Activated CD4-positive, alpha-beta T cell treated with anti-CD3 and anti-CD28 coated beads for 48 hours (primary cell): Measurements from ENCODE around the gene SCCPDH.
"Not testable (repeated sequence)": the region's sequence is repeated elsewhere in the genome, so short reads cannot be mapped to it uniquely, and the experiment has no call there.

ENCODE experiments used
- DNase-seq: peaks from one replicate; pipeline ENCODE4 v3.0.0-alpha.2; 2020

Gene SCCPDH

GRCh38 chr1:246708166-246708565, 16.0 kb upstream of the SCCPDH start:
- DNase-seq: no peak

- no peak for DNase-seq
These were observed 15.0 kb upstream of the SCCPDH start for GRCh38 chr1:246709196-246709595.

- DNase-seq: no peak
These were observed 14.4 kb upstream of the SCCPDH start for GRCh38 chr1:246709835-246710234.

- no peak for DNase-seq
These were observed 12.6 kb upstream of the SCCPDH start for GRCh38 chr1:246711548-246712003.

GRCh38 chr1:246712428-246712827, 11.8 kb upstream of the SCCPDH start:
- DNase-seq: not testable (repeated sequence)

- DNase-seq: not testable (repeated sequence)
These were observed 4.8 kb upstream of the SCCPDH start for GRCh38 chr1:246719361-246719760.

GRCh38 chr1:246720814-246721213, 3.4 kb upstream of the SCCPDH start:
- not testable (repeated sequence) for DNase-seq

GRCh38 chr1:246722720-246723119, 1.5 kb upstream of the SCCPDH start:
- DNase-seq: no peak

GRCh38 chr1:246724731-246725095, 504 bp downstream of the SCCPDH start:
- DNase-seq: peak; percentile 11

GRCh38 chr1:246725191-246725590, 982 bp downstream of the SCCPDH start:
- DNase-seq: no peak

GRCh38 chr1:246726255-246726679, 2.1 kb downstream of the SCCPDH start:
- no peak for DNase-seq

GRCh38 chr1:246726881-246727280, 2.7 kb downstream of the SCCPDH start:
- no peak for DNase-seq

- DNase-seq: no peak
These were observed 3.4 kb downstream of the SCCPDH start for GRCh38 chr1:246727594-246727993.

- no peak for DNase-seq
These were observed 4.1 kb downstream of the SCCPDH start for GRCh38 chr1:246728311-246728710.

- not testable (repeated sequence) for DNase-seq
These were observed 4.8 kb downstream of the SCCPDH start for GRCh38 chr1:246729040-246729439.

- DNase-seq: no peak
These were observed 6.6 kb downstream of the SCCPDH start for GRCh38 chr1:246730839-246731238.

- not testable (repeated sequence) for DNase-seq
These were observed 7.7 kb downstream of the SCCPDH start for GRCh38 chr1:246731873-246732272.

GRCh38 chr1:246733704-246734103, 9.5 kb downstream of the SCCPDH start:
- DNase-seq: no peak

- no peak for DNase-seq
These were observed 10.7 kb downstream of the SCCPDH start for GRCh38 chr1:246734866-246735265.

- no peak for DNase-seq
These were observed 11.5 kb downstream of the SCCPDH start for GRCh38 chr1:246735735-246736134.

- no peak for DNase-seq
These were observed 18.2 kb downstream of the SCCPDH start for GRCh38 chr1:246742396-246742795.

- not testable (repeated sequence) for DNase-seq
These were observed 21.9 kb downstream of the SCCPDH start for GRCh38 chr1:246746155-246746554.

- DNase-seq: no peak
These were observed 23.8 kb downstream of the SCCPDH start for GRCh38 chr1:246748006-246748405.

GRCh38 chr1:246748867-246749266, 24.7 kb downstream of the SCCPDH start:
- no peak for DNase-seq

- no peak for DNase-seq
These were observed 26.5 kb downstream of the SCCPDH start for GRCh38 chr1:246750752-246751151.
